Fibroblast of lung (primary cell): Measurements from ENCODE around the gene COL19A1.

Experiments used
- CTCF ChIP-seq, 2 donors: IDR thresholded peaks in 1 of 2; conservative IDR thresholded peaks in 1 of 2; 1 replicate in 1 of 2; 2 replicates in 1 of 2; pipeline ENCODE4 v1.5.1; 2011 to 2012; ENCODE audit warnings: low read length in 2 of 2, control low read depth in 1 of 2, inconsistent platforms in 1 of 2, low read depth in 1 of 2, mild to moderate bottlenecking in 1 of 2
- EZH2 ChIP-seq: IDR thresholded peaks from 2 replicates; pipeline ENCODE4 v1.5.1; 2012; ENCODE audit warnings: low read length, control low read depth, mild to moderate bottlenecking; ENCODE audit errors: missing control alignments

GRCh38 chr6:70119218-70119835, 253.0 kb downstream of the COL19A1 start:
- TF ChIP-seq EZH2 (no peak), CTCF (conservative IDR thresholded peaks at IDR 0.05 in 1 of 2, IDR thresholded peaks at IDR 0.05 in 1 of 2; ENCODE audit: low read depth in 1 of 2, low read length in 2 of 2) (no peak)
